ENCODE measurements around the gene RNF145. TPM values are rescaled to one million over a fixed set of nuclear protein-coding genes. Genes with fewer than 3 reads are reported as not detected.

The RNF145 gene
- total RNA-seq, 4 donors from 2014 or later: 20.2 to 78.2 (median 73.6) TPM

GRCh38 chr5:159139802-159140201, 69.6 kb downstream of the RNF145 start:
- Histone ChIP-seq H3K27ac (no peak overlapping the region), H3K4me3 (no peak overlapping the region), H3K27me3 (no peaks in the 10 kb centered on the region), H3K4me1 (no peaks in the 10 kb centered on the region), H3K36me3 (no peaks in the 10 kb centered on the region), H3K9me3 (no peaks in the 10 kb centered on the region)
- TF ChIP-seq, protein P1, sequence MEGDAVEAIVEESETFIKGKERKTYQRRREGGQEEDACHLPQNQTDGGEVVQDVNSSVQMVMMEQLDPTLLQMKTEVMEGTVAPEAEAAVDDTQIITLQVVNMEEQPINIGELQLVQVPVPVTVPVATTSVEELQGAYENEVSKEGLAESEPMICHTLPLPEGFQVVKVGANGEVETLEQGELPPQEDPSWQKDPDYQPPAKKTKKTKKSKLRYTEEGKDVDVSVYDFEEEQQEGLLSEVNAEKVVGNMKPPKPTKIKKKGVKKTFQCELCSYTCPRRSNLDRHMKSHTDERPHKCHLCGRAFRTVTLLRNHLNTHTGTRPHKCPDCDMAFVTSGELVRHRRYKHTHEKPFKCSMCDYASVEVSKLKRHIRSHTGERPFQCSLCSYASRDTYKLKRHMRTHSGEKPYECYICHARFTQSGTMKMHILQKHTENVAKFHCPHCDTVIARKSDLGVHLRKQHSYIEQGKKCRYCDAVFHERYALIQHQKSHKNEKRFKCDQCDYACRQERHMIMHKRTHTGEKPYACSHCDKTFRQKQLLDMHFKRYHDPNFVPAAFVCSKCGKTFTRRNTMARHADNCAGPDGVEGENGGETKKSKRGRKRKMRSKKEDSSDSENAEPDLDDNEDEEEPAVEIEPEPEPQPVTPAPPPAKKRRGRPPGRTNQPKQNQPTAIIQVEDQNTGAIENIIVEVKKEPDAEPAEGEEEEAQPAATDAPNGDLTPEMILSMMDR (IDR thresholded peaks at IDR 0.05): no peak
- TF ChIP-seq POLR2A (IDR thresholded peaks at IDR 0.05): no peak
- intact Hi-C loops (cut with DNase I; ENCODE audit: low total_unique reads): no loop called here
- DNase-seq: no peak

GRCh38 chr5:159135896-159136531, 73.3 kb downstream of the RNF145 start:
- intact Hi-C loops (cut with DNase I; ENCODE audit: low total_unique reads): no loop called here
- Histone ChIP-seq H3K27me3 (no peaks in the 10 kb centered on the region), H3K9me3 (no peaks in the 10 kb centered on the region), H3K27ac (no peak overlapping the region), H3K36me3 (no peaks in the 10 kb centered on the region), H3K4me3 (no peak overlapping the region), H3K4me1 (no peaks in the 10 kb centered on the region)
- no peak for DNase-seq
- TF ChIP-seq, protein P1 (IDR thresholded peaks at IDR 0.05): no peak
- TF ChIP-seq POLR2A (IDR thresholded peaks at IDR 0.05): no peak

DNA sequence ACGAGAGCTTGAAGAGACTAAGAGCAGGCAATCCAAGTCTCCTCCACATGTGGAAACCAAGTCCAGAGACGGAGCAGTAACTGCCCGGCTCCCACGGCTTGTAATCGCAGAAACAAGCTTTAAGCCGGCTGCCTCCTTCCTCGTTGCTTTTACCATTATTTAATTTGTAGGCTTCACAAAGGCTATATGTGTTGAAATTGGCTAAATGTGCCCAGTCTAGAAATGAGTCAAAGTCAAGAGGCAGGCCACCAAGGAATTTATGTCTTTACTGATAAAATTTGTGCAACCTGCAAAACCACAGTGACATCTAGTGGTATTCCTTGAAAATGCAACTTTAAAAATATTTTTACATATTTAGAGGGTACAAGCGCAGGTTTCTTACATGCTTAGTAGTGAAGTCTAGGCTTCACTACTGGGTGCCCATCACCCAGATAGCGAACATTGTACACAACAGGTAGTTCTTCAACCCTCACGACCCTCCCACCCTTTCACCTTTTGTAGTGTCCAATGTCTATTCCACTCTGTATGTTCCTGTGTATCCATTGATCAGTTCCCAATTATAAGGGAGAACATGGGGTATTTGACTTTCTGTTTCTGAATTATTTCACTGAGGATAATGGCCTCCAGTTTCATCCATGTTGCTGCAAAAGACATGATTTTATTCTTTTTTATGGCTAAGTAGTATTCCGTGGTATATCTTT, 76.2 kb downstream of the RNF145 start:
- H3K4me3 ChIP-seq: peak overlapping the region in 1 of 2 donors; percentile 16
- no peaks in the 10 kb centered on the region for H3K27me3 ChIP-seq
- peak; percentile 43 to 50 for DNase-seq
- peak overlapping the region; percentile 69 to 76 for H3K27ac ChIP-seq
- TF ChIP-seq, protein P1 (IDR thresholded peaks at IDR 0.05): peak; percentile 77 to 87 (median 82)
- TF ChIP-seq POLR2A (IDR thresholded peaks at IDR 0.05): no peak
- no peaks in the 10 kb centered on the region for H3K4me1 ChIP-seq
- intact Hi-C loops (cut with DNase I; ENCODE audit: low total_unique reads): no loop called here
- no peaks in the 10 kb centered on the region for H3K36me3 ChIP-seq
- no peaks in the 10 kb centered on the region for H3K9me3 ChIP-seq

- intact Hi-C loops (cut with DNase I; ENCODE audit: low total_unique reads): no loop called here
- Histone ChIP-seq H3K4me1 (no peaks in the 10 kb centered on the region), H3K36me3 (no peaks in the 10 kb centered on the region), H3K27ac (peak overlapping the region; percentile 69 to 76), H3K9me3 (no peaks in the 10 kb centered on the region), H3K27me3 (no peaks in the 10 kb centered on the region), H3K4me3 (no peak overlapping the region)
- no peak for DNase-seq
- no peak for TF ChIP-seq POLR2A (IDR thresholded peaks at IDR 0.05)
- TF ChIP-seq, protein P1 (IDR thresholded peaks at IDR 0.05): no peak
Observed at GRCh38 chr5:159132429-159133040, 76.8 kb downstream of the RNF145 start.

- H3K27ac ChIP-seq: peak overlapping the region; percentile 69 to 76
- H3K4me3 ChIP-seq: no peak overlapping the region
- no peak for DNase-seq
- no peaks in the 10 kb centered on the region for H3K27me3 ChIP-seq
- no peaks in the 10 kb centered on the region for H3K9me3 ChIP-seq
- no peak for TF ChIP-seq POLR2A (IDR thresholded peaks at IDR 0.05)
- TF ChIP-seq, protein P1 (IDR thresholded peaks at IDR 0.05): no peak
- intact Hi-C loops (cut with DNase I; ENCODE audit: low total_unique reads): no loop called here
- no peaks in the 10 kb centered on the region for H3K36me3 ChIP-seq
- H3K4me1 ChIP-seq: no peaks in the 10 kb centered on the region
Observed at GRCh38 chr5:159131951-159132350, 77.4 kb downstream of the RNF145 start.

Data from uterus (tissue), 4 donors.